Jurkat, Clone E6-1 (cell line): ENCODE measurements around the gene CKS1B.

Experiments used
- DNase-seq: peaks from one replicate; pipeline ENCODE4 v3.0.0-alpha.2; 2011; ENCODE audit warnings: low read depth, low spot score
- H3K4me3 ChIP-seq: 2 replicates; pipeline ENCODE4 v1.5.1; 2011; ENCODE audit warnings: mild to moderate bottlenecking, low read length, control low read depth, moderate library complexity

Gene CKS1B

DNA sequence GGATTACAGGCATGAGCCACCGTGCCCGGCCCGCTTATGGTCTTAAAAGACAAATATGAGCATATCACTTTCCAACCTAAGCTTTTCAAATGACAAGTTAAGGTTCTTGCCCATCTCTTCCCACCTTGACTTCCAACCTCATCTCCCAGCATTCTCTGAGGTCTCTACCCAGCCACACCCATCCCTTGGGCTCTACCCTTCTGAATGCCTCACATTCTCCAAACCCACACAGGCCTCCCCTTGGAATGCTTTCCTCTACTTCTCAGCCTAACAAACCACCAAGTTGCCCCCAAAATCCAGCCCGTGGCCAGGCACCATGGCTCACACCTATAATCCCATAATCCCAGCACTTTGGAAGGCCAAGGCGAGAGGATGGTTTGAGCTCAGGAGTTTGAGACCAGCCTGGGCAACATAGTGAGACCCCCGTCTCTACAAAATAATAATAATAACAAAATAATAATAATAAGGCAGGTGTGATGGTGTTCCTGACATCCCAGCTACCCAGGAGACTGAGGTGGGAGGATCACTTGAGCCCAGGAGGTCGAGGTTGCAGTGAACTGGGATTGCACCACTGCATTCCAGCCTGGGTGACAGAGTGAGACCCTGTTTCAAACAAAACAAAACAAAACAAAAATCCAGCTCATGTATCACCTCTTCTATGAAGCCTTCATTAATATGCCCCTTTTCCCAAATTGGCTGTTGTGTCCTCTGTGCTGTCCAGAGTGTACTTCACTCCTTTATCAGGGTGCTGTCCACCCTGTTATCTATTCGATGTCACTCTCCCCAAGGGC, 47.9 kb downstream of the CKS1B start:
- no peak overlapping the region for H3K4me3 ChIP-seq
- no peak for DNase-seq

DNA sequence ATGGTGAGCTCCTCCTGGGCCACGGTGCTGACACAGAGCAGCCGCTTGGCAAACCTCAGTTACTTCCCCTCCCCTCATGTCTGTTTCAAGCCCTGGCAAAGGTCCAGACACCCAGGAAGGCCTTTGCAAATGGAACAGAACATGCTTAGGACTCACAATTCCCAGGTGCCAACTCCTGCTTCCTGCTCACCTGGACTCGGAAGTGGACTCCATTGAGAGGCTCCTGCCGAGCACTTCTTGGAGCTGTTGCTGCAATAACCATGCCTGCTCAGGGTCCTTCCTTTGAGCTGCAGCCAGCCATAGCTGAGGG, 48.4 kb downstream of the CKS1B start:
- no peak for DNase-seq
- no peak overlapping the region for H3K4me3 ChIP-seq

DNA sequence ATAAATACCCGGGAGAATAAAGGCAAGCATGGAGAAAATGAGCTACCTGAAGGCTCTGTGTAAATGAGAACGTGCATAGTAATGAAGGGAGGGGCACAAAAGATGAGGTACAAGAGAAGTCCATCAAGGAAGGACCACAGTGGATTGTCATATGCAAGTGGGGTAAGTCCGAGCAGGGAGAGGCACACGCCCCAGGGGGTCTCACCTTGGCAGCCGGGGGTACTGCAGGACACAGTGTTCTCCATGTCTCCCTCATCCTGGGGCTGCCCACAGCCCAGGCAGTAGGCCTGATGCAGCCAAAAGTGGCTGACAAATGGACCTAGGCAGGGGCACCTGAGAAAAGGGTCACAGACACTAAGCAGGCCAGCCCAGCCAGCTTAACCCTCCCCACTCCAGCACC, 49.1 kb downstream of the CKS1B start:
- DNase-seq, result no peak
- H3K4me3 ChIP-seq, result no peak overlapping the region

DNA sequence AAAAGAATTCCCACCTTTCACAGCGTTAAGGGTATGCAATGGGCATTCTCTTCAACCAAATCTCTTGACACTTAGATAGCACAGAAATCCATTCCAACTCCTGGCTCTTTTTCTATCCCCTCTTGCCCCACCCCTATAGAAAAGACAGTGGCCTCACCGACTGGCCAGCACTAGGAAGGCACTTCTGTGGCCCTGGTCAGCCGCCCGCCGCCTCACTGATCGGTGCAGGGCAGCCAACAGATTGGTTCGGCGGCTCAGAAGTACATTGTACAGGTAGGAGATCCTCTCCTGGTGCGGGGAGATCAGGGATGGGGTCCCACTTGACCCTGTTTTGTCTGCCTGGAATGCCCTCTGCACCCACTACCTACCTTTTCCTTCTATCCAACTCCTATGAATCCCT, 49.8 kb downstream of the CKS1B start:
- no peak for DNase-seq
- H3K4me3 ChIP-seq, result no peak overlapping the region

- no peak overlapping the region for H3K4me3 ChIP-seq
- no peak for DNase-seq
Observed at GRCh38 chr1:155026154-155026553, 51.7 kb downstream of the CKS1B start.

DNA sequence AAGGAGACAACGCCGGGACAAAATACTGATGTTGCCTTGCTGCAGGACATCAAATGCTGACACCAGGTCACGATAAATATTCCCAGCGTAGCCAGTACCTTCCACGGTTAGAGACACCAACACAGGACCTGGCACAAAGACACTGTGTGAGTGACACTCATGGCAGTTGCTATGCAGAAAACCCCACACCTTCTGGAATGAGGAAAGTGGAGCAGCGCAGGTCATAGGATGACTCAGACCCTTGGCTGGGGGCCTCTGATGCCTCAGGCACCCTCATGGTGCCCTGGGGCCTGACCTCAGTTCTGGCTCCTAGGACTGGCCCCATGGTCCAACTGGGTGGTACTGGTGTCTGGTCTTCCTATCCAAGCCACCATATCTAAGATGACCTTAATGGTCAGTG, 52.1 kb downstream of the CKS1B start:
- no peak overlapping the region for H3K4me3 ChIP-seq
- no peak for DNase-seq
